Stomach smooth muscle (tissue), 2 donors: Measurements from ENCODE around the gene RAET1G.
"Not testable (repeated sequence)": the region's sequence is repeated elsewhere in the genome, so short reads cannot be mapped to it uniquely, and the experiment has no call there.

Source experiments
- H3K27ac ChIP-seq: one replicate; pipeline ENCODE4 v1.7.0; 2013; ENCODE audit warnings: mild to moderate bottlenecking, low read length, inconsistent platforms
- H3K27me3 ChIP-seq, 2 donors: one replicate each; pipeline ENCODE4 v1.7.0; 2013; ENCODE audit warnings: low read length in 2 of 2; ENCODE audit not compliant: insufficient read depth in 2 of 2, control insufficient read depth in 1 of 2
- H3K36me3 ChIP-seq, 2 donors: one replicate each; pipeline ENCODE4 v1.7.0; 2013; ENCODE audit warnings: low read length in 2 of 2; ENCODE audit not compliant: control insufficient read depth in 2 of 2, insufficient read depth in 2 of 2
- H3K4me1 ChIP-seq: one replicate; pipeline ENCODE4 v1.7.0; 2013; ENCODE audit warnings: low read length; ENCODE audit not compliant: control insufficient read depth, insufficient read depth
- H3K4me3 ChIP-seq, 2 donors: one replicate each; pipeline ENCODE4 v1.7.0; 2013; ENCODE audit warnings: low read length in 2 of 2
- H3K9ac ChIP-seq, 2 donors: one replicate each; pipeline ENCODE4 v1.7.0; 2013; ENCODE audit warnings: low read length in 2 of 2, mild to moderate bottlenecking in 1 of 2
- H3K9me3 ChIP-seq, 2 donors: one replicate each; pipeline ENCODE4 v1.7.0; 2013; ENCODE audit warnings: low read length in 2 of 2; ENCODE audit not compliant: control insufficient read depth in 2 of 2
- donor health status: healthy.
- donor health status: Pancreatic carcinoma.

Gene RAET1G

DNA sequence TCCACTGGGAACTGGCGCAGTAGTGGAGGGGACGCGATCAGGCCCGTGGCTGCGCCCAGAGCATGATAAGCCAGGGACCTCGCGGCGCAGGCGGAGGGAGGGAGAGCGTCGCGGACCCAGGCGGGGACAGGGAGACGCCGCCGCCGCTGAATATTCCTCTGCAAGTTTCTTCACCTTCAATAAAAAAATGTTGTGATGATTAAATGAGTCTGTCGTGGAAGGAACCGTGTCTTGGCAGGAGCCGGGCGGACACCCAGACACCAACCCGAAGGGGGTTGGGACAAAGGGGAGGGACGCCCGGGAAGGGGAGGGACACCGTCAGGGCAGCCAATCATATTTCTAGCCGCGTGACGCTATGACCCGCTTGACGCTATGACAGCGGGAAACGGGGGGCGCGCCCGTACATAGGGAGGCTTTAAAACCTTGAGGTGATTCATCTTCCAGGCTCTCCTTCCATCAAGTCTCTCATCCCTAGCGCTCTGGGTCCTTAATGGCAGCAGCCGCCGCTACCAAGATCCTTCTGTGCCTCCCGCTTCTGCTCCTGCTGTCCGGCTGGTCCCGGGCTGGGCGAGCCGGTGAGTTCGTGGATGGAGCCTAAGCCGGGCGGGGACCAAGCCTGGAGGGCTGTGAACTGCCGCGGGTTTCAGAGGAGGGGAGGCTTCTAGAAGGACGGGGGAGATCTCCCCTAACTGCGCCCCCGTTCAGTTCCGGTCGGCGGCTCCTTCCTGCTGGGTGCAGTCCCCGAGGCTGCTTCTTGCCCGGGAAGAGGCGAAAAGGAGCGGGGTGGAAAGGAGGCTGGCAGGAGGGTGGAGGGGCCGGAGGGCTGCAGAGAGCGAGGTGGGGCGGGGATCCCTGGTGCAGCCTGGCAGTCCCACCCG is 18.9 kb upstream of the RAET1G start, which contains the start of gene ULBP2:
ULBP2 (plus strand) TSS at position 432 of the 878 bp plus-strand sequence; CDS start at position 491, 59 bp downstream.
- H3K27me3 ChIP-seq: peaks cover 49 to 57% of the 10 kb centered on the region in 2 donors
- H3K4me1 ChIP-seq: peaks cover 25% of the 10 kb centered on the region
- H3K27ac ChIP-seq: no peak within 1 kb of the TSS
- peak within 1 kb of the TSS; percentile 59 to 77 for H3K4me3 ChIP-seq
- no peaks in the 10 kb centered on the region for H3K9me3 ChIP-seq
- no peak within 1 kb of the TSS for H3K9ac ChIP-seq
- H3K36me3 ChIP-seq: no peaks in the 10 kb centered on the region

DNA sequence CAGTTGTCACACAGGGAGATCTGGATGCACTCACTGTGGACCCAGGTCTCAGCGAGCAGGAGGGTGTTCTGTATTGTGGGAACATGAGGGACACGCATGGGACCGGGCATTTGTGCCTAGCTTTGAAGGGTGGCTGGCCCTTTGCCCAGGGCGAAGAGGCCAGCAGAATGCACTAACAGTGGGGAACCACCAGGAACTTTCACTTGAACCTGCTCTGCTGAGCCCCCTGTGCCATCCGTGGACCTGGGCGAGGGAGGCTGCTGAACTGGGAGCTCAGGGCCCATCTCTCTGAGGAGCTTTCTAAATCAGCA is 17.7 kb upstream of the RAET1G start:
- Histone ChIP-seq H3K36me3 (no peaks in the 10 kb centered on the region), H3K4me3 (no peak overlapping the region), H3K4me1 (peaks cover 25% of the 10 kb centered on the region), H3K9ac (no peak overlapping the region), H3K9me3 (no peaks in the 10 kb centered on the region), H3K27ac (no peak overlapping the region), H3K27me3 (peaks cover 57 to 66% of the 10 kb centered on the region in 2 donors)

GRCh38 chr6:149939909-149940671 is 17.2 kb upstream of the RAET1G start:
- peaks cover 62 to 68% of the 10 kb centered on the region in 2 donors for H3K27me3 ChIP-seq
- no peak overlapping the region for H3K4me3 ChIP-seq
- H3K9ac ChIP-seq: no peak overlapping the region
- peaks cover 25% of the 10 kb centered on the region for H3K4me1 ChIP-seq
- no peak overlapping the region for H3K27ac ChIP-seq
- no peaks in the 10 kb centered on the region for H3K9me3 ChIP-seq
- no peaks in the 10 kb centered on the region for H3K36me3 ChIP-seq

- H3K9ac ChIP-seq: no peak overlapping the region
- no peak overlapping the region for H3K27ac ChIP-seq
- H3K9me3 ChIP-seq: no peaks in the 10 kb centered on the region
- no peaks in the 10 kb centered on the region for H3K36me3 ChIP-seq
- H3K27me3 ChIP-seq: peaks cover 69 to 75% of the 10 kb centered on the region in 2 donors
- no peak overlapping the region for H3K4me3 ChIP-seq
- peaks cover 26% of the 10 kb centered on the region for H3K4me1 ChIP-seq
Measured at GRCh38 chr6:149939356-149939648, 16.4 kb upstream of the RAET1G start.

DNA sequence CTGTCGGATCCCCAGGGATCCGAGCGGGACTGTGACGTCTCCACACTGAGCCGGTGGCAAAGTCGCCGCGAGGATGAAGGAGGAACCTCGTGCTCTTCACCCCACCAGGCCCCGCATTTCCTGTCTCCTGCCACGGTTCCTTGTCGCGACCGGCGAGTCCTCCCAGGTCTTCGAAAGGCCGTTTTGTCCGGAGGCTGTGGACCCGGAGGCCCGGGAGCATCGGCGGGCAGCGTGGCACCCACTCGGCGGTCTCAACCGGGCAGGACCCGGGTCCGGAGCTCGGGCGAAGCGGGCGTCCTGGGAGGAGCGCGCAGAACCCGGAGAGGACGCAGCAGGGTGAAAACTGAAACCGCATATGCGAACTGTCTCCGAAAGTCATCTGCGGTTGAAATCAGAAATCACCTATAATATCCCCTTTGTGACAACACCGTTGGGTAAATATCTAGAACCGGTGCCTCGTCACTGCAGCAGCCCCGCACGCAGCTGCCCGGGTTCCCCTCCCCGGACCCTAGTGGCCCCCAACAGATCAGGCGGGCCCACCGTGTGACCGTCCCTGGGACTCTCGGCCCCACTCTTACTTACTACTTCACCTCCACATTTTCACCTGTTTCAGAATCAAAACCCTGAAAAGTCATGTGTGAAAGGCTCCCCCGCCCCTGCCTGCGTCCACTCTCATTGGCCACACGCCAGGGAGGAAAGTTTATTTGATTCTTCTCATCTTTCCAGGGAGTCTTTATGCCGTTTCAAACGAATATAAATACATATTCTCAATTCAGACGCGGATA is 15.8 kb upstream of the RAET1G start:
- H3K36me3 ChIP-seq: no peaks in the 10 kb centered on the region

DNA sequence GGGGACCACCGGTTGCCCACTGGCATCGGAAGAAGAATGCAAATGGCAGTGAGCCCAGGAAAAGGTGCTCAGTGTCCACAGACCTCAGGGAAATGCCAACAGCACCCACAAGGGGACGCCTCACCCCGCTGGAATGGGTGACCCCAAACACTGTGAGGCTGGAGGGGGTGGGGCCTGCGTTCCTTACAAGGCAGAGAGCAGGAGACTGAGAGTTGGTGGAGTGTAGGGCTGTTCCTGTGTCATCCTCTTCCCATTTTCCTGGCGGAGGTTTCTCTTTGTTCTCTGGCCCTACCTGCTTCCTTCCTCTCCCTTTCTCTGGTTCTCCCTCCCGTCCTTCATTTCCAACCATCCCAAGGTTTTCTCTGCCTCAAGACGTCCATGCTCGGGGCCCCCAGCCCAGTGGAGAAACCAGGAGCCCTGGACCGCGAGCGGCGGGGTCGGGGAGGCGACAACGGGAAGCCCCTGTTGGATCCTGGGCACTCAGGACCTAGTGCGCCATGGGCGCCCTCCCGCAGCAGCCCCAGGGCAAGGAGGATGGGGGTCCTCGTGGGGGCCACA is 15.2 kb upstream of the RAET1G start:
- not testable (repeated sequence) for H3K36me3 ChIP-seq, H3K9ac ChIP-seq, H3K27ac ChIP-seq, H3K9me3 ChIP-seq
- Histone ChIP-seq H3K4me3 (peak overlapping the region; percentile 3 to 69), H3K4me1 (peaks cover 27% of the 10 kb centered on the region), H3K27me3 (peaks cover 75 to 78% of the 10 kb centered on the region in 2 donors)

More for the DNA sequence above, 15.8 kb upstream of the RAET1G start:
- Histone ChIP-seq H3K4me1 (peaks cover 27% of the 10 kb centered on the region), H3K9ac (no peak overlapping the region), H3K9me3 (no peaks in the 10 kb centered on the region), H3K4me3 (peak overlapping the region; percentile 3 to 69), H3K27ac (no peak overlapping the region), H3K27me3 (peaks cover 70 to 75% of the 10 kb centered on the region in 2 donors)

DNA sequence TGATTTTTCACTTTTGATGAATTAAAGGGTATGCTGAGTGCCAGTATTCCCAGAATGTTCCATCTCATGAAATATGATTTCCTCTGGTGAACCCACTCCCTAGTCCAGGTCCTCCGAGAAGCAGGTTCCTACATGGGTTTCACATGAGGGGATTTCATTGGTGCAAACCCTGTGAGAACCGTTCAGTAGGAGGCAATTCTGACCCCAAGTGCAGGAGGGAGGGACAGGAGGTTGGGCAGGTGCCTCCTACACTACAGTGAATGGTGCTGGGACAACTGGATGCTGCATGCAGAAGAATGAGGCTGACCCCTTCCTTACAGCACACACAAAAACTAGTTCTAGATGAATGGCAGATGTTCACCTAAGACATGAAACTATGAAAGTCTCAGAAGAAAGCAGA is 13.8 kb upstream of the RAET1G start:
- H3K9ac ChIP-seq: no peak overlapping the region
- no peak overlapping the region for H3K4me3 ChIP-seq
- no peak overlapping the region for H3K27ac ChIP-seq
- no peaks in the 10 kb centered on the region for H3K9me3 ChIP-seq
- H3K36me3 ChIP-seq: no peaks in the 10 kb centered on the region
- peaks cover 21% of the 10 kb centered on the region for H3K4me1 ChIP-seq
- H3K27me3 ChIP-seq: peaks cover 70 to 71% of the 10 kb centered on the region in 2 donors

DNA sequence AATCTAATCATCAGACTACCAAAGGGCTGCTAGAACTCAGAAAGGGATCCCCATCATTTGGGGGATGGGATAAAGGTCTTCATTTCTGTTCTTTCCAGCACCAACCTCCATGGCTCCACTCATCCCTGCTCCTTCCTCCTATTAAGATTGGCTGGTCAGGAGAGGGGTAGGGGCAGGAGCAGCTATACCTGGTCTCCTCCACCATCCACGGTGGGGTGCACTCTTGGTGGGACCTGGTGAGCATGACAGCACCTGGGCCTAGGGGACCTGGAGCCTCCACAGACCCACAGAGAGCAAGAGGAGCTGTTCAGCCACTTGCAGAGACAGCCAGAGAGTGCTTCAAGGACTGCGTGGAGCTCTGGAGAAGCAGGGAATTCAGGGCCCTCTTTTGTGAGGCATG is 12.7 kb upstream of the RAET1G start:
- Histone ChIP-seq H3K27me3 (peaks cover 62 to 63% of the 10 kb centered on the region in 2 donors), H3K4me3 (no peak overlapping the region), H3K36me3 (no peaks in the 10 kb centered on the region), H3K9me3 (no peaks in the 10 kb centered on the region), H3K27ac (no peak overlapping the region), H3K4me1 (peaks cover 14% of the 10 kb centered on the region), H3K9ac (no peak overlapping the region)

- Histone ChIP-seq H3K4me3 (no peak overlapping the region), H3K36me3 (no peaks in the 10 kb centered on the region), H3K9ac (no peak overlapping the region), H3K4me1 (peaks cover 14% of the 10 kb centered on the region), H3K9me3 (no peaks in the 10 kb centered on the region), H3K27me3 (peaks cover 58% of the 10 kb centered on the region in 2 donors), H3K27ac (no peak overlapping the region)
Measured at GRCh38 chr6:149935246-149935645, 12.3 kb upstream of the RAET1G start.
